ENCODE results near the gene ZNF300. TPM values are rescaled to one million over a fixed set of nuclear protein-coding genes. Genes with fewer than 3 reads are reported as not detected.

Gene ZNF300
- total RNA-seq, result 3.4 and 3.7 TPM in 2 replicates

DNA sequence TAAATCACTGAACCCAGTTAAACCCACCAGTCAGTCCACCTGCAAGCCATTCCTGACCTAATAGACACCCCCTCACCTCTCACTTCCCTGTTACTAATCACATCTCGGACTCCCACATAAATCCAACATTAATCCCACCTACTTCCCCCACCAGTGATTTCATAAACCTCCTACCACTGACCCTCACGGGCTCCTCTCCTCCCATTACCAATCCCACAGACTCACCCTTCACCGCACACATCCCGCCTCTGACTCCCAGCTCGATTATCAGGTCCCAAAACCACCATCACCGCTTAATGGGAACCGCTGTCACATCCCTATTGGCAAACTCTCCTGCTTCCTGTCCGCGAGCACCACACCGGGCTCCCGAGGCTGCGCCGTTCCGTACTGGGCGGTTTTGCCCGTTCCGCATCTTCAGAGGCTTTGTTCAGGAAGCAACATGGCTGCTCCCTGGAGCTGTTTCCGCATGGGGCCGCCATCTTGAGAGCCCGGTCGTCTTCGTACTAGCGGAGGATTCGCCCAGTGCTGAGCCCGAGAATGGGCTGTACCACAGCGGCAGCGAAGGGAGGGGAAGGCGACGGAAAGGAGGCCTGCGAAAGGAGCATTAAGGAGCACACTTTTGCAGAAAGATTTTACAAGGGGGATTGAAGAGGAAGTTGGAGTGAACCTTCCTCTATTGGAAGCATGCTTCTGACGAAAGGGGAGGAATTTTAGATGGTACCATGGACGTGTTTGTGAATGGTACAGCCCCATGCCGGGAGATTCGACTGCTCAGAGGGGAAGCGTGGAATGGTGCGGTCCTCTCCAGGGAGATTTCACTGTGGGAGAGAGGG lies at the start of gene ZNF300:
Gene ZNF300, minus strand, starts transcription at position 502 of the 833 bp plus-strand sequence. CDS start 1,825 bp downstream, outside the sequence.

DNA sequence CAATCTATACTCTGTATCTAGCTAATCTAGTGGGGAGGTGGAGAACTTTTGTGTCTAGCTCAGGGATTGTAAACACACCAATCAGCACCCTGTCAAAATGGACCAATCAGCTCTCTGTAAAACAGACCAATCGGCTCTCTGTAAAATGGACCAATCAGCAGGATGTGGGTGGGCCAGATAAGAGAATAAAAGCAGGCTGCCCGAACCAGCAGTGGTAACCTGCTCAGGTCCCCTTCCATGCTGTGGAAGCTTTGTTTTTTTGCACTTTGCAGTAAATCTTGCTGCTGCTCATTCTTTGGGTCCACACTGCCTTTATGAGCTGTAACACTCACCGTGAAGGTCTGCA lies 58.5 kb downstream of the ZNF300 start, which contains the start of gene IRGM:
Gene IRGM, plus strand, starts transcription at position 214 of the 346 bp plus-strand sequence. CDS start 1,603 bp downstream, outside the sequence.

Other genes with a start within 250 kb of the ZNF300 start
- 0.05 TPM in 1 of 2 replicates, not detected in the other for gene MYOZ3, start 243.7 kb downstream of the ZNF300 start, total RNA-seq
- 34.0 and 46.1 TPM in 2 replicates for gene RBM22, start 203.9 kb downstream of the ZNF300 start, total RNA-seq
- gene DCTN4, start 146.0 kb downstream of the ZNF300 start, total RNA-seq, result 34.0 and 34.4 TPM in 2 replicates
- 0.27 and 0.34 TPM in 2 replicates for gene SMIM3, start 126.2 kb downstream of the ZNF300 start, total RNA-seq
- 0.07 TPM in 1 of 2 replicates, not detected in the other for gene IRGM, start 58.5 kb downstream of the ZNF300 start, total RNA-seq
- gene GPX3, start 115.6 kb upstream of the ZNF300 start, total RNA-seq, result 11.8 and 16.1 TPM in 2 replicates
- gene TNIP1, start 176.1 kb upstream of the ZNF300 start, total RNA-seq, result 113 and 119 TPM in 2 replicates

Data from mammary microvascular endothelial cell (primary cell).